K562 (cell line): ENCODE data around the gene CPLANE2. TPM values are rescaled to one million over a fixed set of nuclear protein-coding genes. Genes with fewer than 3 reads are reported as not detected.

Source experiments
- ATAC-seq: fragments of 200-7000 bp; cut with Tn5 transposase; 3 replicates; pipeline ENCODE4 v1.9.1; 2020; ENCODE audit warnings: moderate library complexity
- BruUV-seq: library from RNA; stranded (reverse); fragments of 400-500 nt; replicated peaks from 2 replicates; lab custom pipeline; 2021; lab: Mats Ljungman, UMichigan
- CTCF ChIA-PET: fragments of 300-600 bp; formaldehyde crosslinking; extraction: SDS; loops from one replicate; lab custom pipeline; 2021; ENCODE audit warnings: low intra/inter-chr PET ratio; lab: Yijun Ruan, JAX
- POLR2A ChIA-PET: fragments of 300-600, 350-650 bp; sonication (Branson Sonifier 250); formaldehyde crosslinking; extraction: SDS; loops from one replicate; lab custom pipeline; 2021; ENCODE audit warnings: antibody characterized with exemption, inconsistent platforms; lab: Yijun Ruan, JAX
- DNase-seq, 4 experiments: peaks; one replicate each; pipeline versions ENCODE4 v3.0.0 to v3.0.0-alpha.2; 2011 to 2018; ENCODE audit warnings: low spot score in 3 of 4, mixed read lengths in 3 of 4; ENCODE audit errors: extremely low read depth in 1 of 4
- FAIRE-seq: peaks from 2 replicates; lab custom pipeline; 2011; peaks lifted over from hg19 to GRCh38; lab: Jason Lieb, UNC
- H2AFZ ChIP-seq: 2 replicates; pipeline ENCODE4 v1.6.0; 2011; ENCODE audit warnings: low read depth, low read length, control low read depth, inconsistent platforms
- H3K27ac ChIP-seq: fragments of 200-600 bp; 3 replicates; pipeline ENCODE4 v1.8.0; 2011; ENCODE audit warnings: low read depth, mild to moderate bottlenecking, control low read depth, inconsistent platforms, low read length, moderate library complexity, mixed read lengths; ENCODE audit errors: extremely low read depth
- H3K27me3 ChIP-seq, 2 experiments: fragments of 300-600 bp in 1 of 2; 2 replicates in 1 of 2; 3 replicates in 1 of 2; pipeline versions ENCODE4 v1.6.0 to v1.8.0; 2011; ENCODE audit warnings: inconsistent platforms in 2 of 2, low read length in 2 of 2, mild to moderate bottlenecking in 1 of 2, mixed read lengths in 1 of 2, moderate library complexity in 1 of 2; ENCODE audit not compliant: control insufficient read depth in 2 of 2, insufficient read depth in 2 of 2
- H3K36me3 ChIP-seq: fragments of 300-600 bp; 3 replicates; pipeline ENCODE4 v1.8.0; 2011; ENCODE audit warnings: mild to moderate bottlenecking, low read length, inconsistent platforms; ENCODE audit not compliant: control insufficient read depth, insufficient read depth
- H3K4me1 ChIP-seq, 2 experiments: fragments of 200-600 bp in 1 of 2; replicated peaks in 1 of 2; 2 replicates in 1 of 2; 3 replicates in 1 of 2; pipeline versions ENCODE4 v1.5.1 to v1.8.0; 2011; ENCODE audit warnings: inconsistent platforms in 2 of 2, low read length in 2 of 2, mild to moderate bottlenecking in 1 of 2, mixed read lengths in 1 of 2, moderate library complexity in 1 of 2; ENCODE audit not compliant: control insufficient read depth in 2 of 2, insufficient read depth in 2 of 2
- H3K4me2 ChIP-seq: 2 replicates; pipeline ENCODE4 v1.6.1; 2011; ENCODE audit warnings: low read length, control low read depth, inconsistent platforms, mixed read lengths; ENCODE audit not compliant: insufficient read depth
- H3K4me3 ChIP-seq: fragments of 200-600 bp; sonication (generic), shearing (Covaris generic); 2 replicates; pipeline ENCODE4 v1.5.1; 2016; ENCODE audit warnings: control low read depth, inconsistent platforms
- H3K79me2 ChIP-seq: fragments of 200-600 bp; 3 replicates; pipeline ENCODE4 v1.8.0; 2011; ENCODE audit warnings: low read length, inconsistent platforms; ENCODE audit not compliant: control insufficient read depth, insufficient read depth
- H3K9ac ChIP-seq, 2 experiments: 2 replicates each; pipeline versions ENCODE4 v1.6.0 to v1.6.1; 2011; ENCODE audit warnings: low read depth in 2 of 2, low read length in 2 of 2, control low read depth in 1 of 2, inconsistent platforms in 1 of 2, mild to moderate bottlenecking in 1 of 2, mixed read lengths in 1 of 2; ENCODE audit not compliant: insufficient read depth in 1 of 2
- H3K9me1 ChIP-seq: one replicate; pipeline ENCODE4 v1.6.0; 2011; ENCODE audit warnings: inconsistent platforms, mild to moderate bottlenecking, low read length, moderate library complexity; ENCODE audit not compliant: control insufficient read depth, insufficient read depth
- H3K9me3 ChIP-seq: replicated peaks from 2 replicates; pipeline ENCODE4 v1.5.1; 2011; ENCODE audit warnings: low read depth, low read length, inconsistent platforms; ENCODE audit not compliant: control insufficient read depth, insufficient read depth
- H4K20me1 ChIP-seq: replicated peaks from 2 replicates; pipeline ENCODE4 v1.6.1; 2011; ENCODE audit warnings: low read length, inconsistent platforms, mixed read lengths; ENCODE audit not compliant: control insufficient read depth, insufficient read depth
- ATF3 ChIP-seq, 2 experiments: fragments of 450-650 bp in 1 of 2; sonication (generic) in 1 of 2; formaldehyde crosslinking in 1 of 2; IDR thresholded peaks in 1 of 2; conservative IDR thresholded peaks in 1 of 2; 2 replicates each; pipeline versions ENCODE4 v1.6.1 to v1.8.1; 2016 to 2023; ENCODE audit warnings: mild to moderate bottlenecking in 2 of 2, moderate library complexity in 2 of 2, inconsistent platforms in 1 of 2, missing genetic modification reagents in 1 of 2
- ATF4 ChIP-seq: fragments of 450-650 bp; formaldehyde crosslinking; IDR thresholded peaks from 2 replicates; pipeline ENCODE4 v1.4.0; 2022; ENCODE audit warnings: mild to moderate bottlenecking, moderate library complexity
- ATF6 ChIP-seq: sonication (generic); formaldehyde crosslinking; IDR thresholded peaks from 2 replicates; pipeline ENCODE4 v1.4.0; 2020; ENCODE audit warnings: mild to moderate bottlenecking, missing genetic modification reagents
- CEBPG ChIP-seq, 3 experiments: fragments of 200-800 bp in 1 of 3; sonication (Bioruptor generic) in 1 of 3; sonication (generic) in 1 of 3; formaldehyde crosslinking in 1 of 3; IDR thresholded peaks in 2 of 3; conservative IDR thresholded peaks in 1 of 3; 2 replicates each; pipeline versions ENCODE4 v1.6.1 to v1.8.0; 2016 to 2022; ENCODE audit warnings: missing compliant biosample characterization in 2 of 3, missing genetic modification characterization in 2 of 3, mild to moderate bottlenecking in 1 of 3, missing genetic modification reagents in 1 of 3
- FOXK1 ChIP-seq: sonication (generic); formaldehyde crosslinking; IDR thresholded peaks from 2 replicates; pipeline ENCODE4 v1.8.0; 2022; ENCODE audit warnings: missing genetic modification reagents, mild to moderate bottlenecking, borderline replicate concordance
- HDGF ChIP-seq: fragments of 450-650 bp; IDR thresholded peaks from 2 replicates; pipeline ENCODE4 v1.6.1; 2016
- RBM22 ChIP-seq: fragments of 200-400 bp; formaldehyde crosslinking; IDR thresholded peaks from 2 replicates; pipeline ENCODE4 v1.6.1; 2018; ENCODE audit warnings: low read length, low read depth; ENCODE audit not compliant: poor library complexity, severe bottlenecking
- WGBS: fragments of 100-300 bp; shearing (Covaris generic); methylation state at CpG from one replicate; pipeline ENCODE4 v1.1.6; 2016; ENCODE audit warnings: low coverage, mixed read lengths; ENCODE audit not compliant: insufficient coverage; ENCODE audit errors: missing lambda C conversion rate; 5-methylcytosine and 5-hydroxymethylcytosine counted together
- in situ Hi-C: fragments of 300-500 bp; cut with MboI; formaldehyde crosslinking; loops from 4 replicates; pipeline ENCODE4 v1.15.0; 2018; ENCODE audit warnings: inconsistent platforms, mixed read lengths
- intact Hi-C: fragments of 100-400 bp; cut with micrococcal nuclease; formaldehyde crosslinking; loops from 2 replicates; pipeline ENCODE4 v1.14.2; 2022
- polyA plus RNA-seq, 8 experiments: library from polyadenylated mRNA; depleted of rRNA in 4 of 8; stranded (reverse) in 5 of 8; unstranded in 3 of 8; fragments of >200 nt; fragmentation: Nextera tagmentation in 2 of 8; fragmentation: Illumina TruSeq in 1 of 8; extraction: Ambion mirVana in 2 of 8; extraction: Trizol in 1 of 8; gene quantifications; 2 replicates each; pipeline versions ENCODE4 v1.2.1 to v1.2.3, GENCODE V29; 2011 to 2014; ENCODE audit warnings: inconsistent platforms in 1 of 8, missing spikeins in 1 of 8
- total RNA-seq, 7 experiments: library from RNA; depleted of rRNA in 6 of 7; stranded (reverse); fragments of >200 nt in 6 of 7; fragmentation: Illumina TruSeq in 2 of 7; extraction: Trizol in 2 of 7; gene quantifications; 2 replicates each; pipeline versions ENCODE4 v1.2.1 to v1.2.3, GENCODE V29; 2011 to 2021; ENCODE audit warnings: low replicate concordance in 1 of 7
- TF ChIP-seq, protein P1 (sequence below): sonication (generic); formaldehyde crosslinking; IDR thresholded peaks from 2 replicates; pipeline ENCODE4 v1.8.0; 2022; ENCODE audit warnings: missing genetic modification reagents, mild to moderate bottlenecking, moderate library complexity, borderline replicate concordance

CPLANE2 gene
- total and polyA plus RNA-seq, 9 of the 15 experiments (the other 6 are each of a cell fraction or from before 2014, with no cell fraction given), result 0.17 to 20.9 (median 8.1) TPM

DNA sequence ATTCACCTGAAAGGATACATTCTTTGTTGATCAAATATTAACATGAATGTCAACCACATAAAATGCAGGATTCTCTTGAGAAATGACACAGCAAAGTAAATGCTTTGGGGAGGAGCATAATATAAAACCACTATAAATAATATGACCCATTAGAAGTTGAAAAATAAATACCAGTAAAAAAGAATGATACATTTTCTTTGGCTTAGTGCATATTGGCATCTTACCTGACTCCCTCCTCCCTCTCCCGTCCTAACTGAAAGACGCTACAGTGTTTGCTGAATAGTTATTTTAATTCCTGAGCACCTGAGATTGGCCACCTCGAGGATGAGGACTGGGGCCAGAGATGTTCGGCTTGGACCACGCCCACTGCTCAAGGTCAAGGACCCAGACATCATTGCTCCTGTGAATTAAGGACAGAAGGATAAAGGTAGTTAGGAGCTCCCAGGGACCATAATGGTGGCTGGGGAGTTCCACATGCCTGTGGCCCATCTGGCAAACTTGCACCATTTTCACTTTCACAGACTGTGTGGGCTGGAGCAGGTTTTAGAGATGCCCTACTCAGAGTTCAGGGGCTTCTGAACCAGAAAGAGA, 16.4 kb upstream of the CPLANE2 start:
- H3K79me2 ChIP-seq, result peaks cover 3% of the 10 kb centered on the region; the same call in 1 of the 3 replicates
- TF ChIP-seq FOXK1 (no peak), RBM22 (peak; percentile 16)
- TF ChIP-seq, protein P1, sequence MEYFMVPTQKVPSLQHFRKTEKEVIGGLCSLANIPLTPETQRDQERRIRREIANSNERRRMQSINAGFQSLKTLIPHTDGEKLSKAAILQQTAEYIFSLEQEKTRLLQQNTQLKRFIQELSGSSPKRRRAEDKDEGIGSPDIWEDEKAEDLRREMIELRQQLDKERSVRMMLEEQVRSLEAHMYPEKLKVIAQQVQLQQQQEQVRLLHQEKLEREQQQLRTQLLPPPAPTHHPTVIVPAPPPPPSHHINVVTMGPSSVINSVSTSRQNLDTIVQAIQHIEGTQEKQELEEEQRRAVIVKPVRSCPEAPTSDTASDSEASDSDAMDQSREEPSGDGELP (CRISPR knock-in tag), result no peak
- TF ChIP-seq, all 486 proteins: peak for 1
- H3K9ac ChIP-seq, result no peak overlapping the region
- DNase-seq (no peak), ATAC-seq (no peak), FAIRE-seq (no peak)
- H3K4me2 ChIP-seq, result no peak overlapping the region
- BruUV-seq, result no TSS peak
- in situ Hi-C loops, result no loop called here
- WGBS, result 75% methylated on average over 5 of the region's 5 CpGs
- intact Hi-C loops, result no loop called here
- H3K27me3 ChIP-seq, result no peaks in the 10 kb centered on the region
- H3K4me1 ChIP-seq, result peaks cover 8 to 26% of the 10 kb centered on the region in 2 experiments
- no peaks in the 10 kb centered on the region for H3K9me3 ChIP-seq
- ChIA-PET CTCF (no interaction called here), POLR2A (interaction anchor here (0.6 to 1.4 kb wide), 5 partner anchors 8 to 162 kb away, joined by 3 to 4 read pairs (median 3); no protein-coding TSS in a partner anchor)
- H3K4me3 ChIP-seq, result no peak overlapping the region
- H3K27ac ChIP-seq, result no peak overlapping the region
- H4K20me1 ChIP-seq, result no peaks in the 10 kb centered on the region; the same call in 1 of the 2 replicates
- H2AFZ ChIP-seq, result no peak overlapping the region
- H3K36me3 ChIP-seq, result peaks cover 73% of the 10 kb centered on the region
- peaks cover 5% of the 10 kb centered on the region for H3K9me1 ChIP-seq

GRCh38 chr1:16252912-16253311, 15.9 kb upstream of the CPLANE2 start:
- no peaks in the 10 kb centered on the region; the same call in 1 of the 2 replicates for H4K20me1 ChIP-seq
- H3K79me2 ChIP-seq, result peaks cover 6% of the 10 kb centered on the region; the same call in 1 of the 3 replicates
- TF ChIP-seq ATF6 (no peak), CEBPG (CRISPR knock-in tag; IDR thresholded peaks at IDR 0.05) (no peak), CEBPG (tag; conservative IDR thresholded peaks at IDR 0.05 in 1 of 2, IDR thresholded peaks at IDR 0.05 in 1 of 2) (peak; percentile 39 to 45; a peak in 3 of 4 replicates), ATF4 (no peak), HDGF (no peak), ATF3 (IDR thresholded peaks at IDR 0.05) (peak; percentile 76), ATF3 (CRISPR knock-in tag; conservative IDR thresholded peaks at IDR 0.05) (no peak)
- peaks cover 8 to 29% of the 10 kb centered on the region in 2 experiments for H3K4me1 ChIP-seq
- no peak for DNase-seq
- BruUV-seq, result no TSS peak
- in situ Hi-C loops (no loop called here), intact Hi-C loops (no loop called here)
- WGBS, result 72% methylated on average over 2 of the region's 2 CpGs
- no peaks in the 10 kb centered on the region for H3K9me3 ChIP-seq
- POLR2A ChIA-PET, result no interaction called here
- CTCF ChIA-PET, result no interaction called here
- no peak overlapping the region for H3K27ac ChIP-seq
- no peak for FAIRE-seq
- H3K9ac ChIP-seq, result no peak overlapping the region
- no peak for ATAC-seq
- H3K9me1 ChIP-seq, result peaks cover 9% of the 10 kb centered on the region
- peaks cover 78% of the 10 kb centered on the region for H3K36me3 ChIP-seq
- H3K4me2 ChIP-seq, result no peak overlapping the region
- no peaks in the 10 kb centered on the region for H3K27me3 ChIP-seq
- no peak overlapping the region for H3K4me3 ChIP-seq
- no peak overlapping the region for H2AFZ ChIP-seq
